Ishikawa (cell line): Measurements from ENCODE around the gene PRIMA1.

Experiments
- CEBPB ChIP-seq: IDR thresholded peaks from 2 replicates; pipeline ENCODE4 v1.6.1; 2012
- CREB1 ChIP-seq: IDR thresholded peaks from 2 replicates; pipeline ENCODE4 v1.6.1; 2012; ENCODE audit warnings: low read depth
- EGR1 ChIP-seq: IDR thresholded peaks from 2 replicates; pipeline ENCODE4 v1.6.1; 2012
- EP300 ChIP-seq: IDR thresholded peaks from 2 replicates; pipeline ENCODE4 v1.6.1; 2012; ENCODE audit warnings: borderline replicate concordance
- FOXM1 ChIP-seq: IDR thresholded peaks from 2 replicates; pipeline ENCODE4 v1.6.1; 2012; ENCODE audit warnings: low read depth, borderline replicate concordance
- NFIC ChIP-seq: IDR thresholded peaks from 2 replicates; pipeline ENCODE4 v1.6.1; 2012
- RAD21 ChIP-seq: IDR thresholded peaks from 2 replicates; pipeline ENCODE4 v1.6.1; 2012; ENCODE audit warnings: low read depth
- TAF1 ChIP-seq: IDR thresholded peaks from 2 replicates; pipeline ENCODE4 v1.6.1; 2012; ENCODE audit warnings: low read depth, mild to moderate bottlenecking
- TCF12 ChIP-seq: IDR thresholded peaks from 2 replicates; pipeline ENCODE4 v1.6.1; 2012; ENCODE audit warnings: low read depth
- TEAD4 ChIP-seq: IDR thresholded peaks from 2 replicates; pipeline ENCODE4 v1.6.1; 2012
- YY1 ChIP-seq: IDR thresholded peaks from 2 replicates; pipeline ENCODE4 v1.6.1; 2012; ENCODE audit warnings: low read depth
- ZBTB7A ChIP-seq: IDR thresholded peaks from 2 replicates; pipeline ENCODE4 v1.6.1; 2012; ENCODE audit warnings: low read depth
- TF ChIP-seq, protein P1 (sequence below): IDR thresholded peaks from 2 replicates; pipeline ENCODE4 v1.6.1; 2012
- TF ChIP-seq, protein P2 (sequence below): IDR thresholded peaks from 2 replicates; pipeline ENCODE4 v1.6.1; 2012; ENCODE audit warnings: low read depth, mild to moderate bottlenecking
- TF ChIP-seq, protein P3 (sequence below): IDR thresholded peaks from 2 replicates; pipeline ENCODE4 v1.6.1; 2012

The PRIMA1 gene

DNA sequence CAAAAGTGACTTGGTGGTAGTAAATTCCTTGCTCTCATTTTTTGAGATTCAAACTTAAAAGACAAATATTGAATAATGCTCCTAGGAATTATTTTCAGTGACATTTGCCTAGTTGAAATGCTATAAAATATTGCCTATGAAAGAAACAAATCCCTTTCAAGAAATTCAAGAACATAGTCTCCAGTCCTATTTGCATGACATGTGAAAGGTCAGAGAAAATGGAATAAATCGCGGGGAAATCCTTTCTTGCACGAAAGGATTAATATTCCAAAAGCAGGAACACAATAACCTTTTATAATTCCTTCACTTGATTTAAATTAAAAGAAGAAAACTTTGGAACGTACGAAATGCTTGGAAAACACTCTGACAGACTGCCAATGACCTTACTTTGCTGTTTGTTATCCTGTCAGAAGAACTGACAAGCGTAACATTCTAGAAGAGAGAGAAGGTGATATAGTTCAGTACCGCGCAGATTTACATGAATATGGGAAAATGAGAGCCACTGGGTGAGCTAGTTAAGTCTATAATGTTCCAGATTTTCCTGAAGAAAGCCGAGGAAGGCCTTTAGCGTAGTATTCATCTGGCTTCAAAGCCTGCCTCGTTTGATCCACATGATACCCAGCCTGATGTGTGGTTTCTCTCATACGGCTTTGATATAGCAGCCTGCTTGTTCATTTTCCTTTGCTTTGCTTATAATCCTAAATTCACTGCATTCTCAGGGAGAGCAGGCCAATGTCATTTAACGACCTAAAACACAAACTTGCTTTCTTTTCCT, 103.0 kb downstream of the PRIMA1 start:
- TF ChIP-seq TCF12, result no peak
- no peak for TF ChIP-seq EGR1
- TF ChIP-seq, protein P1, sequence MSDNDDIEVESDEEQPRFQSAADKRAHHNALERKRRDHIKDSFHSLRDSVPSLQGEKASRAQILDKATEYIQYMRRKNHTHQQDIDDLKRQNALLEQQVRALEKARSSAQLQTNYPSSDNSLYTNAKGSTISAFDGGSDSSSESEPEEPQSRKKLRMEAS, result no peak
- no peak for TF ChIP-seq FOXM1
- no peak for TF ChIP-seq NFIC
- TF ChIP-seq ZBTB7A, result no peak
- TF ChIP-seq, protein P2, sequence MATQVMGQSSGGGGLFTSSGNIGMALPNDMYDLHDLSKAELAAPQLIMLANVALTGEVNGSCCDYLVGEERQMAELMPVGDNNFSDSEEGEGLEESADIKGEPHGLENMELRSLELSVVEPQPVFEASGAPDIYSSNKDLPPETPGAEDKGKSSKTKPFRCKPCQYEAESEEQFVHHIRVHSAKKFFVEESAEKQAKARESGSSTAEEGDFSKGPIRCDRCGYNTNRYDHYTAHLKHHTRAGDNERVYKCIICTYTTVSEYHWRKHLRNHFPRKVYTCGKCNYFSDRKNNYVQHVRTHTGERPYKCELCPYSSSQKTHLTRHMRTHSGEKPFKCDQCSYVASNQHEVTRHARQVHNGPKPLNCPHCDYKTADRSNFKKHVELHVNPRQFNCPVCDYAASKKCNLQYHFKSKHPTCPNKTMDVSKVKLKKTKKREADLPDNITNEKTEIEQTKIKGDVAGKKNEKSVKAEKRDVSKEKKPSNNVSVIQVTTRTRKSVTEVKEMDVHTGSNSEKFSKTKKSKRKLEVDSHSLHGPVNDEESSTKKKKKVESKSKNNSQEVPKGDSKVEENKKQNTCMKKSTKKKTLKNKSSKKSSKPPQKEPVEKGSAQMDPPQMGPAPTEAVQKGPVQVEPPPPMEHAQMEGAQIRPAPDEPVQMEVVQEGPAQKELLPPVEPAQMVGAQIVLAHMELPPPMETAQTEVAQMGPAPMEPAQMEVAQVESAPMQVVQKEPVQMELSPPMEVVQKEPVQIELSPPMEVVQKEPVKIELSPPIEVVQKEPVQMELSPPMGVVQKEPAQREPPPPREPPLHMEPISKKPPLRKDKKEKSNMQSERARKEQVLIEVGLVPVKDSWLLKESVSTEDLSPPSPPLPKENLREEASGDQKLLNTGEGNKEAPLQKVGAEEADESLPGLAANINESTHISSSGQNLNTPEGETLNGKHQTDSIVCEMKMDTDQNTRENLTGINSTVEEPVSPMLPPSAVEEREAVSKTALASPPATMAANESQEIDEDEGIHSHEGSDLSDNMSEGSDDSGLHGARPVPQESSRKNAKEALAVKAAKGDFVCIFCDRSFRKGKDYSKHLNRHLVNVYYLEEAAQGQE, result no peak
- TF ChIP-seq TEAD4, result no peak
- TF ChIP-seq YY1, result no peak
- TF ChIP-seq CREB1, result no peak
- TF ChIP-seq RAD21, result no peak
- TF ChIP-seq, protein P3, sequence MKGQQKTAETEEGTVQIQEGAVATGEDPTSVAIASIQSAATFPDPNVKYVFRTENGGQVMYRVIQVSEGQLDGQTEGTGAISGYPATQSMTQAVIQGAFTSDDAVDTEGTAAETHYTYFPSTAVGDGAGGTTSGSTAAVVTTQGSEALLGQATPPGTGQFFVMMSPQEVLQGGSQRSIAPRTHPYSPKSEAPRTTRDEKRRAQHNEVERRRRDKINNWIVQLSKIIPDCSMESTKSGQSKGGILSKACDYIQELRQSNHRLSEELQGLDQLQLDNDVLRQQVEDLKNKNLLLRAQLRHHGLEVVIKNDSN, result no peak
- no peak for TF ChIP-seq TAF1
- TF ChIP-seq EP300, result no peak
- no peak for TF ChIP-seq CEBPB

DNA sequence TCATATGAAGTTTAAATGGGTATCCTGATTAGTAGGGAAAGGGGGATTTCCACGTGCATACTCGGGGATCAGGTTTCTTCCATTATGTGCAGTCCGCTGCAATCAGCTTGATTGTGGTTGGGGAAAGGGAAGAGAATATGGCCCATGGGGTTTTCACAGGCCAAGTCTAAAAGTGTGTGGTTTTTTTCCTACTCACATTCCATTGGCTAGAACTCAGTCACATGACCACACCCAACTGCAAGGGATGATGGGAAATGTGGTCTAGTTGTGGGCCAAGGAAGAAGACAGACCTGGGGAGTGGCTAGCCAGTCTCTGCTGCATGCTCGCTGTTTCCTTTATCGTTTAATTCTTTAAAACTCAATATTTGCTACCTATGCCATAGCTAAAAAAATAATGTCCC, 105.1 kb downstream of the PRIMA1 start:
- TF ChIP-seq, protein P2, result no peak
- TF ChIP-seq, protein P3, result peak; percentile 92

DNA sequence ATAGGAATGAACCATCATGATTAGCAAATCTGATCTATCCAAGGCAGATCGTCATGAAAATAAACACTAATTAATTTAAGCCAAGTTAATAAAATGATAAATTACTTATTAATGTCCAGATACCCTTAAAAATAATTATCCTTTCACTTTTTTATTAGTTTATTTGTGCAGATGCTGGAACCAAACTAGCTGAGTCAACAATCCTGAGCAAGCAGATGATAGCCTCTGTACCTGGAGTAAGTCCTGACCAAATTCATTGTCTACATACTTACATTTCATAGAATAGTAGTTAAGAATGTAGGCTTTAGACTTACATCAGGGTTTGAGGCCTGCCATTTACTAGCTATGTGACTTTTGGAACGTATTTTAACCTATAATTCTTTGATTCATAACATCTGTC, 105.8 kb downstream of the PRIMA1 start:
- TF ChIP-seq TCF12 (no peak), NFIC (no peak), EGR1 (no peak), TAF1 (no peak)

DNA sequence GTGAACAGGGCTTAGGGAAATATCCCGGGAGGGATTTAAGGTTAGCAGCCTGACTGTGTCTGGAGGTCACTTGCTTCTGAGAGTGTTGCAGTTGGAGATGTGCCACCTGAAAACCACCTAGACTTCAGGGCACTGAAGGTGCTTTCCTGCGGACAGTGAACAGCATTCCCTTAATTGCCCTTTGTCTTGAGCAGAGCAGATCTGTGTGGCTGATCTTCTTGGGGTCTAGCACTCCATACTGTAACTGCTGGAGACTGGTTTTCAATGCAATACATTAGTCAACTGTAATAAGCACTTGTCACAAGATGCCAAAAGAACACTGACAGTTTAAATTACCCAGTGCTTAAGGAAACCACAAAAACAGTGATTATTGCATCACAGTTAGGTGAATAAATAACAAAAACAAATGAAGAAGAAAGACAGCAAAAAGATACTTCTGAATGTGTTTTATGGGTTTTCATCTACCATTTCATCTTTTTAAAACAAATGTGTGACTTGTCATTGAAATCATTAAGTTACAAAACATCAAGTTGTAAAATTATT, 111.8 kb downstream of the PRIMA1 start:
- TF ChIP-seq TAF1, result no peak
- no peak for TF ChIP-seq EGR1
- TF ChIP-seq CEBPB, result 0 out of 2 replicates have a peak, but pooled peaks have one; percentile 44
- TF ChIP-seq TEAD4, result no peak
- TF ChIP-seq, protein P3, result no peak
- no peak for TF ChIP-seq EP300
- TF ChIP-seq, protein P1, result no peak
- no peak for TF ChIP-seq YY1
- TF ChIP-seq, protein P2, result no peak
